ENCODE data around the gene MRPL28. TPM values are rescaled to one million over a fixed set of nuclear protein-coding genes. Genes with fewer than 3 reads are reported as not detected.

Gene MRPL28
- total RNA-seq, 6 experiments from 2014 or later, result 105 to 131 (median 129) TPM

- TF ChIP-seq, protein P1, sequence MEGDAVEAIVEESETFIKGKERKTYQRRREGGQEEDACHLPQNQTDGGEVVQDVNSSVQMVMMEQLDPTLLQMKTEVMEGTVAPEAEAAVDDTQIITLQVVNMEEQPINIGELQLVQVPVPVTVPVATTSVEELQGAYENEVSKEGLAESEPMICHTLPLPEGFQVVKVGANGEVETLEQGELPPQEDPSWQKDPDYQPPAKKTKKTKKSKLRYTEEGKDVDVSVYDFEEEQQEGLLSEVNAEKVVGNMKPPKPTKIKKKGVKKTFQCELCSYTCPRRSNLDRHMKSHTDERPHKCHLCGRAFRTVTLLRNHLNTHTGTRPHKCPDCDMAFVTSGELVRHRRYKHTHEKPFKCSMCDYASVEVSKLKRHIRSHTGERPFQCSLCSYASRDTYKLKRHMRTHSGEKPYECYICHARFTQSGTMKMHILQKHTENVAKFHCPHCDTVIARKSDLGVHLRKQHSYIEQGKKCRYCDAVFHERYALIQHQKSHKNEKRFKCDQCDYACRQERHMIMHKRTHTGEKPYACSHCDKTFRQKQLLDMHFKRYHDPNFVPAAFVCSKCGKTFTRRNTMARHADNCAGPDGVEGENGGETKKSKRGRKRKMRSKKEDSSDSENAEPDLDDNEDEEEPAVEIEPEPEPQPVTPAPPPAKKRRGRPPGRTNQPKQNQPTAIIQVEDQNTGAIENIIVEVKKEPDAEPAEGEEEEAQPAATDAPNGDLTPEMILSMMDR (IDR thresholded peaks at IDR 0.05), result no peak
- H3K9me3 Mint-ChIP-seq, result no peaks in the 10 kb centered on the region
- H3K27ac Mint-ChIP-seq, result no peak overlapping the region
- DNase-seq, result no peak
- H3K4me3 Mint-ChIP-seq, result no peak overlapping the region
- H3K4me1 Mint-ChIP-seq (ENCODE audit: low read depth), result no peaks in the 10 kb centered on the region
- no peaks in the 10 kb centered on the region; the same call in 1 of the 2 replicates for H3K27me3 Mint-ChIP-seq (ENCODE audit: insufficient read depth)
- H3K36me3 Mint-ChIP-seq (ENCODE audit: low read depth), result no peaks in the 10 kb centered on the region; the same call in 1 of the 2 replicates
Observed at GRCh38 chr16:407253-407652, 36.9 kb upstream of the MRPL28 start.

DNA sequence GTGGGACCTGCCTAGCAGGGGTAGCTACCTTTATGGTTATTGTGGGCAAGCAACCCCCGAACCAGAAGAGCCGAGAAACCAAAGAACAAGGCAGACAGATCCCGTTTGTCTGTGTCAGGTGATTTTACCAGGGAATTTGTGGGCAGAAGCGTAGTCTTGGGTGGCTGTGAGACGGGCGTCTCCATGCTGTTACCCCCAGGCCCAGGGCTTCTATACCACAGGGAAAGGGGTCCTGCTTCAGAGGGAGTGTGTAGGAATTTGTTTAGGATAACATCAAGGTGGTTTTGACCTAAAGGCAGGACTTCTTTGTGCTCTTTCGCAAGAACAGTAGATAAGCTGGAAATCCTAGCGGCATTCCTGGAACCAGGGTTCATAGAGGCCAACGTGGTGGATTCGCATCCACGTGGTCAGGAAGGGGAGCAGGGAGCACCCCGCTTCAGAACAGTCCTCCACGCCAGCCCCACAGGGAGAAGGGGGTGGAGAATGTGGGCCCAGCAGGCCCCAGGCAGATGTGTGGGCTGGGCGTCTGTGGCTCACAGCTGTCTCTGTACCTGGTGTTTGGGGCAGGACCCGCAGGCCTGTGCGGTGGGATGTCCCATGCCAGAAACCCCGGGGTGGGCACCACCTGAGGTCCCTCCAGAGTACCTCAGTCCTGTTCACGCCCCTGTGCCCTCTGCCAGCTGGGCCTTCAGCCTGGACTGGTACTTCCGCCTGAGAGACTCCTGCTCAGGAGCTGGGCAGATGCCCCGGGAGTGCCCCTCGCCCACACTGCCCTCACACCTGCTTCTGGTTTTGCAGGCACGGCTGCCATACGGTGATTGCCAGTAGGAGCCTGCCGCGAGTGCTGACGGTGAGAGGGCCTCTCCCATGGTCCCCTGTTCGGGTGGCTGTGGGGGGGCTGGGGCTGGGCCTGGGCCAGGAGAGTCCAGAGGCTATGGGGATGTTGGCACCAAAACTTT is 35.5 kb upstream of the MRPL28 start:
- Mint-ChIP-seq H3K27ac (no peak overlapping the region), H3K27me3 (ENCODE audit: insufficient read depth) (peaks cover 2% of the 10 kb centered on the region), H3K9me3 (no peaks in the 10 kb centered on the region), H3K4me1 (ENCODE audit: low read depth) (no peaks in the 10 kb centered on the region), H3K36me3 (ENCODE audit: low read depth) (no peaks in the 10 kb centered on the region; the same call in 1 of the 2 replicates), H3K4me3 (no peak overlapping the region)
- TF ChIP-seq, protein P1 (IDR thresholded peaks at IDR 0.05), result no peak
- DNase-seq, result no peak

- DNase-seq, result no peak
- TF ChIP-seq, protein P1 (IDR thresholded peaks at IDR 0.05), result no peak
- H3K27ac Mint-ChIP-seq, result no peak overlapping the region
- H3K27me3 Mint-ChIP-seq (ENCODE audit: insufficient read depth), result peaks cover 2% of the 10 kb centered on the region; the same call in 1 of the 2 replicates
- peaks cover 8% of the 10 kb centered on the region for H3K4me1 Mint-ChIP-seq (ENCODE audit: low read depth)
- H3K36me3 Mint-ChIP-seq (ENCODE audit: low read depth), result peaks cover 7% of the 10 kb centered on the region
- no peaks in the 10 kb centered on the region for H3K9me3 Mint-ChIP-seq
- H3K4me3 Mint-ChIP-seq, result no peak overlapping the region
Observed at GRCh38 chr16:404971-405486, 34.7 kb upstream of the MRPL28 start.

GRCh38 chr16:401468-402348 is 31.4 kb upstream of the MRPL28 start, which contains the start of gene DECR2:
TSS of gene DECR2 (plus strand) at chr16:401885. CDS start at chr16:401964, 79 bp downstream.
- TF ChIP-seq, protein P1 (IDR thresholded peaks at IDR 0.05), result peak; percentile 73
- Mint-ChIP-seq H3K27me3 (ENCODE audit: insufficient read depth) (peaks cover 4% of the 10 kb centered on the region; the same call in 1 of the 2 replicates), H3K4me3 (peak within 1 kb of the TSS; percentile 89), H3K4me1 (ENCODE audit: low read depth) (peaks cover 10% of the 10 kb centered on the region), H3K27ac (peak within 1 kb of the TSS; percentile 78), H3K9me3 (no peaks in the 10 kb centered on the region), H3K36me3 (ENCODE audit: low read depth) (peaks cover 8% of the 10 kb centered on the region)
- peak; percentile 79 for DNase-seq

GRCh38 chr16:400061-400591 is 29.8 kb upstream of the MRPL28 start:
- Mint-ChIP-seq H3K4me3 (peak overlapping the region; percentile 89), H3K4me1 (ENCODE audit: low read depth) (peaks cover 19% of the 10 kb centered on the region), H3K36me3 (ENCODE audit: low read depth) (peaks cover 8% of the 10 kb centered on the region), H3K27me3 (ENCODE audit: insufficient read depth) (peaks cover 6% of the 10 kb centered on the region; the same call in 1 of the 2 replicates), H3K27ac (peak overlapping the region; percentile 75), H3K9me3 (no peaks in the 10 kb centered on the region)
- no peak for DNase-seq
- TF ChIP-seq, protein P1 (IDR thresholded peaks at IDR 0.05), result no peak
